H9 (cell line): Measurements from ENCODE around the gene LTB4R. TPM values are rescaled to one million over a fixed set of nuclear protein-coding genes. Genes with fewer than 3 reads are reported as not detected.

Experiments
- DNase-seq: peaks from one replicate; pipeline ENCODE4 v3.0.0-alpha.2; 2017
- H2AFZ ChIP-seq: one replicate; pipeline ENCODE4 v1.6.1; 2013; ENCODE audit warnings: mild to moderate bottlenecking, low read length, control low read depth, moderate library complexity
- H2AK5ac ChIP-seq: 2 replicates; pipeline ENCODE4 v1.6.1; 2013; ENCODE audit warnings: low read length, control low read depth, mixed read lengths; ENCODE audit not compliant: insufficient read length
- H2BK120ac ChIP-seq: one replicate; pipeline ENCODE4 v1.6.1; 2013; ENCODE audit warnings: low read depth, mild to moderate bottlenecking, low read length, control low read depth, inconsistent platforms; ENCODE audit not compliant: poor library complexity, severe bottlenecking
- H2BK12ac ChIP-seq: 2 replicates; pipeline ENCODE4 v1.6.1; 2013; ENCODE audit warnings: low read length, control low read depth, mixed read lengths, low read depth; ENCODE audit not compliant: insufficient read length
- H2BK15ac ChIP-seq: 2 replicates; pipeline ENCODE4 v1.6.1; 2013; ENCODE audit warnings: low read depth, low read length, control low read depth
- H2BK20ac ChIP-seq: one replicate; pipeline ENCODE4 v1.6.1; 2013; ENCODE audit warnings: low read depth, mild to moderate bottlenecking, low read length, control low read depth, inconsistent platforms; ENCODE audit not compliant: poor library complexity, severe bottlenecking
- H2BK5ac ChIP-seq: 2 replicates; pipeline ENCODE4 v1.6.1; 2013; ENCODE audit warnings: low read length, control low read depth, mixed read lengths; ENCODE audit not compliant: insufficient read length
- H3K14ac ChIP-seq: 2 replicates; pipeline ENCODE4 v1.6.1; 2013; ENCODE audit warnings: low read length, control low read depth; ENCODE audit not compliant: insufficient read depth
- H3K18ac ChIP-seq: 2 replicates; pipeline ENCODE4 v1.6.1; 2013; ENCODE audit warnings: low read depth, mild to moderate bottlenecking, mixed read lengths, low read length, control low read depth; ENCODE audit not compliant: insufficient read length
- H3K23ac ChIP-seq: 2 replicates; pipeline ENCODE4 v1.6.1; 2013; ENCODE audit warnings: low read length, control low read depth, mixed read lengths, low read depth; ENCODE audit not compliant: insufficient read length
- H3K23me2 ChIP-seq: 2 replicates; pipeline ENCODE4 v1.6.1; 2013; ENCODE audit warnings: low read depth, mild to moderate bottlenecking, mixed read lengths, low read length, control low read depth; ENCODE audit not compliant: insufficient read length, poor library complexity, severe bottlenecking
- H3K27ac ChIP-seq: 2 replicates; pipeline ENCODE4 v1.5.1; 2013; ENCODE audit warnings: low read length, control low read depth, mixed read lengths, low read depth; ENCODE audit not compliant: insufficient read length
- H3K27me3 ChIP-seq: 2 replicates; pipeline ENCODE4 v1.6.1; 2013; ENCODE audit warnings: low read length, control low read depth, inconsistent platforms; ENCODE audit not compliant: insufficient read depth
- H3K4ac ChIP-seq: 2 replicates; pipeline ENCODE4 v1.6.1; 2013; ENCODE audit warnings: low read depth, mild to moderate bottlenecking, control low read depth, inconsistent platforms, low read length, moderate library complexity
- H3K4me1 ChIP-seq: 2 replicates; pipeline ENCODE4 v1.6.1; 2013; ENCODE audit warnings: low read length, control low read depth, inconsistent platforms; ENCODE audit not compliant: insufficient read depth
- H3K4me2 ChIP-seq: 2 replicates; pipeline ENCODE4 v1.6.1; 2013; ENCODE audit warnings: low read length, control low read depth, mixed read lengths; ENCODE audit not compliant: insufficient read length, insufficient read depth
- H3K56ac ChIP-seq: 2 replicates; pipeline ENCODE4 v1.6.1; 2013; ENCODE audit warnings: low read depth, mild to moderate bottlenecking, mixed read lengths, low read length, control low read depth; ENCODE audit not compliant: insufficient read length
- H3K79me1 ChIP-seq: 2 replicates; pipeline ENCODE4 v1.6.1; 2013; ENCODE audit warnings: low read depth, mild to moderate bottlenecking, moderate library complexity, low read length, control low read depth, inconsistent platforms; ENCODE audit not compliant: insufficient read depth, poor library complexity, severe bottlenecking
- H3K79me2 ChIP-seq: 2 replicates; pipeline ENCODE4 v1.6.1; 2013; ENCODE audit warnings: low read length, control low read depth, inconsistent platforms; ENCODE audit not compliant: insufficient read depth
- H3K9ac ChIP-seq: 2 replicates; pipeline ENCODE4 v1.6.1; 2013; ENCODE audit warnings: low read length, control low read depth, mixed read lengths; ENCODE audit not compliant: insufficient read length; ENCODE audit errors: extremely low read depth
- H3K9me3 ChIP-seq: one replicate; pipeline ENCODE4 v1.6.1; 2013; ENCODE audit warnings: low read depth, low read length, inconsistent platforms; ENCODE audit not compliant: control insufficient read depth
- H3T11ph ChIP-seq: one replicate; pipeline ENCODE4 v1.6.1; 2013; ENCODE audit warnings: mild to moderate bottlenecking, low read length, control low read depth, inconsistent platforms
- H4K20me1 ChIP-seq: one replicate; pipeline ENCODE4 v1.6.1; 2013; ENCODE audit not compliant: control insufficient read depth, insufficient read length, insufficient read depth
- H4K5ac ChIP-seq: 2 replicates; pipeline ENCODE4 v1.6.1; 2013; ENCODE audit warnings: low read depth, mild to moderate bottlenecking, mixed read lengths, low read length, control low read depth; ENCODE audit not compliant: insufficient read length
- H4K8ac ChIP-seq: replicated peaks from 2 replicates; pipeline ENCODE4 v1.6.1; 2013; ENCODE audit warnings: low read length, control low read depth, mixed read lengths, low read depth; ENCODE audit not compliant: insufficient read length
- H4K91ac ChIP-seq: 2 replicates; pipeline ENCODE4 v1.6.1; 2013; ENCODE audit warnings: low read depth, mild to moderate bottlenecking, moderate library complexity, mixed read lengths, low read length, control low read depth; ENCODE audit not compliant: insufficient read length
- H3K27ac Mint-ChIP-seq, 3 experiments: 2 replicates in 2 of 3; 3 replicates in 1 of 3; pipeline ENCODE4 v1.8.0; 2020 to 2021; ENCODE audit warnings: mixed read lengths in 3 of 3, mild to moderate bottlenecking in 1 of 3, moderate library complexity in 1 of 3
- H3K27me3 Mint-ChIP-seq: 2 replicates; pipeline ENCODE4 v1.8.0; 2021; ENCODE audit warnings: low read depth, mild to moderate bottlenecking, moderate library complexity, mixed read lengths
- H3K36me3 Mint-ChIP-seq, 3 experiments: 2 replicates in 2 of 3; 3 replicates in 1 of 3; pipeline ENCODE4 v1.8.0; 2020 to 2021; ENCODE audit warnings: low read depth in 3 of 3, mixed read lengths in 3 of 3; ENCODE audit not compliant: insufficient read depth in 1 of 3
- H3K4me1 Mint-ChIP-seq, 2 experiments: 2 replicates each; pipeline ENCODE4 v1.8.0; 2020; ENCODE audit warnings: mixed read lengths in 2 of 2
- H3K4me3 Mint-ChIP-seq, 2 experiments: 2 replicates in 1 of 2; 3 replicates in 1 of 2; pipeline ENCODE4 v1.8.0; 2020 to 2021; ENCODE audit warnings: mild to moderate bottlenecking in 2 of 2, mixed read lengths in 2 of 2, moderate library complexity in 1 of 2
- H3K9me3 Mint-ChIP-seq, 2 experiments: 2 replicates in 1 of 2; 3 replicates in 1 of 2; pipeline ENCODE4 v1.8.0; 2020; ENCODE audit warnings: mild to moderate bottlenecking in 2 of 2, mixed read lengths in 2 of 2, moderate library complexity in 1 of 2
- WGBS: extraction: QIAGEN DNeasy Blood & Tissue Kit; methylation state at CpG from one replicate; pipeline ENCODE4 v1.1.7; 2013; ENCODE audit warnings: missing lambda C conversion rate, low lambda C conversion rate, mixed read lengths; ENCODE audit not compliant: insufficient read length; ENCODE audit errors: extremely low coverage; 5-methylcytosine and 5-hydroxymethylcytosine counted together
- total RNA-seq: library from RNA; stranded (reverse); gene quantifications from 2 replicates; pipeline ENCODE4 v1.2.1, GENCODE V29; 2021
- TF ChIP-seq, protein P1 (sequence below): fragments of 200-600 bp; sonication (generic); conservative IDR thresholded peaks from 3 replicates; pipeline ENCODE4 v1.8.0; 2021; ENCODE audit warnings: antibody characterized with exemption, mild to moderate bottlenecking

Gene LTB4R
- total RNA-seq, 1 experiment from 2014 or later = 8.9 TPM

GRCh38 chr14:24270537-24271133 is 40.7 kb upstream of the LTB4R start:
- Histone ChIP-seq H3K18ac (no peak overlapping the region), H3K4ac (no peak overlapping the region), H2AFZ (no peak overlapping the region), H3K14ac (no peak overlapping the region), H3K23me2 (peaks cover 8% of the 10 kb centered on the region), H4K91ac (no peak overlapping the region), H3T11ph (no peak overlapping the region), H3K4me2 (peak overlapping the region; percentile 69), H2BK120ac (no peak overlapping the region), H2BK20ac (no peak overlapping the region), H2AK5ac (no peak overlapping the region), H3K9ac (no peak overlapping the region), H2BK12ac (no peak overlapping the region), H3K79me1 (no peaks in the 10 kb centered on the region), H2BK5ac (no peak overlapping the region), H3K23ac (no peak overlapping the region), H3K56ac (no peak overlapping the region), H4K5ac (no peak overlapping the region), H3K79me2 (no peaks in the 10 kb centered on the region), H3K27me3 (no peaks in the 10 kb centered on the region), H3K4me1 (no peaks in the 10 kb centered on the region), H4K8ac (no peak overlapping the region), H4K20me1 (no peaks in the 10 kb centered on the region), H3K9me3 (no peaks in the 10 kb centered on the region), H3K27ac (no peak overlapping the region), H2BK15ac (no peak overlapping the region)
- Mint-ChIP-seq H3K4me3 (peak overlapping the region; percentile 83 to 86), H3K36me3 (peaks cover 3 to 21% (median 14%) of the 10 kb centered on the region in 3 experiments; a peak in 5 of 7 replicates), H3K27me3 (no peaks in the 10 kb centered on the region), H3K27ac (peak overlapping the region; percentile 88 to 97 (median 96); a peak in 6 of 7 replicates), H3K9me3 (no peaks in the 10 kb centered on the region), H3K4me1 (peaks cover 12 to 14% of the 10 kb centered on the region in 2 experiments)
- no CpG with 5 or more reads among the region's 13 CpGs for WGBS
- TF ChIP-seq, protein P1, sequence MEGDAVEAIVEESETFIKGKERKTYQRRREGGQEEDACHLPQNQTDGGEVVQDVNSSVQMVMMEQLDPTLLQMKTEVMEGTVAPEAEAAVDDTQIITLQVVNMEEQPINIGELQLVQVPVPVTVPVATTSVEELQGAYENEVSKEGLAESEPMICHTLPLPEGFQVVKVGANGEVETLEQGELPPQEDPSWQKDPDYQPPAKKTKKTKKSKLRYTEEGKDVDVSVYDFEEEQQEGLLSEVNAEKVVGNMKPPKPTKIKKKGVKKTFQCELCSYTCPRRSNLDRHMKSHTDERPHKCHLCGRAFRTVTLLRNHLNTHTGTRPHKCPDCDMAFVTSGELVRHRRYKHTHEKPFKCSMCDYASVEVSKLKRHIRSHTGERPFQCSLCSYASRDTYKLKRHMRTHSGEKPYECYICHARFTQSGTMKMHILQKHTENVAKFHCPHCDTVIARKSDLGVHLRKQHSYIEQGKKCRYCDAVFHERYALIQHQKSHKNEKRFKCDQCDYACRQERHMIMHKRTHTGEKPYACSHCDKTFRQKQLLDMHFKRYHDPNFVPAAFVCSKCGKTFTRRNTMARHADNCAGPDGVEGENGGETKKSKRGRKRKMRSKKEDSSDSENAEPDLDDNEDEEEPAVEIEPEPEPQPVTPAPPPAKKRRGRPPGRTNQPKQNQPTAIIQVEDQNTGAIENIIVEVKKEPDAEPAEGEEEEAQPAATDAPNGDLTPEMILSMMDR = no peak
- DNase-seq = no peak
